Activated gamma-delta T cell treated with anti-CD3 and anti-CD28 coated beads, Interleukin-2, amount 50 U/mL, for 16 hours (primary cell): ENCODE data around the gene PLEKHA6.

Experiments used
- DNase-seq: peaks from one replicate; pipeline ENCODE4 v3.0.0-alpha.2; 2020; ENCODE audit warnings: low read depth

The PLEKHA6 gene

DNA sequence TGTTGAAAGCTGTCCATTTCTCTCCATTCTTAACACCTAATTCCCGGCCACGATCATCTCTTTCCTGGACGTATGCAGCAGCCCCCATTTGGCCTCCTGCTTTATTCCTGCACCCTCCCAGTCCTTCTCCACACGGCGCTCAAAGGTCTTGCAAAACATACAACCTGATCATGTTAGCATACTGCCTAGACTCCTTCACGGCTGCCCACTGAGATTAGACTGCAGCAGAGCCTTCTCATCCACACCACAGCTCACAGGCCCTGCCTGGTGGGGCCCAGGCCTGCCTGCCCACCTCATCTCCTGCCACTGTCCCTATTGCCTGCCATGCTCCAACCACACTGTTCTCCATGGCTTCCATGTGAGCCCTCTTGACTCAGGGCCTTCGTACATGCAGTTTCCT lies 148.7 kb downstream of the PLEKHA6 start:
- no peak for DNase-seq

GRCh38 chr1:204207136-204207616 lies 152.6 kb downstream of the PLEKHA6 start:
- peak; percentile 68 for DNase-seq

- DNase-seq = no peak
These were observed 153.6 kb downstream of the PLEKHA6 start for GRCh38 chr1:204206121-204206520.

DNA sequence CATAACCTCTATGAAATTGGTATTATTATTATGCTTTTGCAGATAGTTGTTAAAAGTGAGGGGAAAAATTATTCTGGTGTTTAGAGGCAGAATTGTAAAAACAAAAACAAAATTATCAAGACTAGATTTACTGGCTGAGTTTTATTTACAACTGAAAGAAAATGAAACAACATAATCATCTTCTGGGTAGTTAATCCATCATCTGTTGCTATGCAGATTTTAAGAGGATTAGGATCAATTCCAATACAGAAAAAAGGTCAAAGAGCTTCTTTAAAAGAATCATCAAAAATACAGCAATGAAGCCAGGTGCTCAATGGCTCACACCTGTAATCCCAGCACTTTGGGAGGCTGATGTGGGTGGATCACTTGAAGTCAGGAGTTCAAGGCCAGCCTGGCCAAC lies 154.2 kb downstream of the PLEKHA6 start:
- no peak for DNase-seq

DNA sequence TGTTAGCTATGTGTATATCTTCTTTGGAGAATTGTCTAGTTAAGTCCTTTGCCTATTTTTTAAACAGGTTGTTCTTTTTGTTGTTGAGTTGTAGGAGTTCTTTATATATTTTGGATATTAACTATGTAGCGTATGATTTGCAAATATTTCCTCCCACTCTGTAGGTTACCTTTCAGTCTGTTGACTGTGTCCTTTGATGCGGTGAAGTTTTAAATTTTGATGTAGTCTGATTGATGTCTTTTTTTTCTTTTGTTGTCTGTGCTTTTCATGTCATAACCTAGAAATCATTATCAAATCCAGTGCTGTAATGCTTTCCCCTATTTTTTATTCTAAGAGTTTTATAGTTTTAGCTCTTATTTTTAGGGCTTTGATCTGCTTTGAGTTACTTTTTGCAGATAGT lies 154.8 kb downstream of the PLEKHA6 start:
- DNase-seq = no peak

- DNase-seq = no peak
These were observed 156.4 kb downstream of the PLEKHA6 start for GRCh38 chr1:204203206-204203767.

DNA sequence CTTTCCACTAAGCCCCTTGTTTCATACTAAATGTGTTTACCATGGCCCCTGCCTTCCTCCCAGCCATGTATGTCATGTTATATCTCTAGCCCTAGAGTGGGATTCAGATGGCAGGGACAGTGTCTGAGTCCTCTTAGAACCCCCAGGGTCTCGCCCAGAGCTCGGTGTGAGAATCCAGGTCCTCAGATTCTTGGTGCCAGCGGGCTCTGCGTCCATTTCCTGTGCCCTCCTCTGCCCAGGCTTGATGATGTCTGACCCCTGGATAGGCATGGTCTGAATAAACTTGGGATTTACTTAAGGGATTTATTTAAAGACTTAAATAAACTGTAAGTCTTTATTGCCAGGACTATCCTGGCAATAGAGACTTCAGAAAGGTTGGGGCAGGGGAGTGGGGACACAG lies 157.2 kb downstream of the PLEKHA6 start:
- DNase-seq = no peak

DNA sequence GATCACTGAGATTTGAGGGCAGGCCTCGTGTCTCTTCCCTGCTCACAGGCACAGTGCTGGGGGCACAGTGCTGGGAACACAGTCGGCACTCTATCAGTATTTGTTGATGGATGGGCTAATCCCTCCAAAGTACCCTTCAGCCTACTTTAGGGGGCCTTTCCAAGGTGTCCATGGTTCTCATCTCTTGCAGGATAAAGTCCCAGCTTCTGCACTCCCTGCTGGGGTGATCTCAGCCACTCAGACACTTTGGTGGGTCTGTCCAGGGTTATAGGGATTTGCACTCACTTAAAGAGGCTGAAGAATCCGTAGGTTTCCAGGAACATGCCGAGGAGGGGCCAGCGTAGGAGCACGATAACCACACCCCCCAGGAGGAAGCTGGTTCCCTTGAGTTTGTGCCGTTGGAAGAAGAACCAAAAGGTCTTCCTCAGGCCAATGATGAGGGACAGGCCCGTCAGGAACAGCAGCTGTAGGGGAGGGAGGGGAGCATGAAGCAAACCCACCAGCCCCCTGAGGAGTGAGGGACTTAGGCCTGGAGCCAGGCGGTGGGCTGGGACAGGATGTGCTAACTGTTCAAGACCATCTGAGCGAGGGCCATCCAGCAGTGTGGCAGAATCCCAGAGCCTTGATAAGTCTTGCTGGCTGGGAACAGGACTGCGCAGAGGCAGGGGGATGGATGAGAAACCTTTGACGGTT lies 158.2 kb downstream of the PLEKHA6 start:
- DNase-seq = no peak

- no peak for DNase-seq
These were observed 160.2 kb downstream of the PLEKHA6 start for GRCh38 chr1:204199579-204199978.

GRCh38 chr1:204198348-204199340 lies 161.1 kb downstream of the PLEKHA6 start:
- no peak for DNase-seq

DNA sequence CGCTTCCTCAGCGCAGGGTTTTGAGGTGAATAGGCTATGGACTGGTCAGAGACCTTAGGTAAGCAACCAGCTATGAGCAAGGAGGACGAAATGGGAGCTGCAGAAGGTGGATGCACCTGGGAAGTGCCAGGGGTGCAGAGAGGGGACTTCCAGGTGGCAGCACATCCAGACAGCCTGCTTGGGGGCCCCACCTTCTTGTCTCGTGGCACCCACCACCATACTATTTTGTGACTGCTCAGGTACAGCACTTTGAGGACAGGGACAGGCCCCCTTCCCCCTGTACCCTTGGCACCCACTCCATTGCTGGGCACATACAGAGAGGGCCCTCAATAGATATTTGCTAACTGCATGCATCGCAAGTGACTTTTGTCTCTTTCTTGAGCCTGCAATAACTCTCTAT lies 162.7 kb downstream of the PLEKHA6 start:
- no peak for DNase-seq

DNA sequence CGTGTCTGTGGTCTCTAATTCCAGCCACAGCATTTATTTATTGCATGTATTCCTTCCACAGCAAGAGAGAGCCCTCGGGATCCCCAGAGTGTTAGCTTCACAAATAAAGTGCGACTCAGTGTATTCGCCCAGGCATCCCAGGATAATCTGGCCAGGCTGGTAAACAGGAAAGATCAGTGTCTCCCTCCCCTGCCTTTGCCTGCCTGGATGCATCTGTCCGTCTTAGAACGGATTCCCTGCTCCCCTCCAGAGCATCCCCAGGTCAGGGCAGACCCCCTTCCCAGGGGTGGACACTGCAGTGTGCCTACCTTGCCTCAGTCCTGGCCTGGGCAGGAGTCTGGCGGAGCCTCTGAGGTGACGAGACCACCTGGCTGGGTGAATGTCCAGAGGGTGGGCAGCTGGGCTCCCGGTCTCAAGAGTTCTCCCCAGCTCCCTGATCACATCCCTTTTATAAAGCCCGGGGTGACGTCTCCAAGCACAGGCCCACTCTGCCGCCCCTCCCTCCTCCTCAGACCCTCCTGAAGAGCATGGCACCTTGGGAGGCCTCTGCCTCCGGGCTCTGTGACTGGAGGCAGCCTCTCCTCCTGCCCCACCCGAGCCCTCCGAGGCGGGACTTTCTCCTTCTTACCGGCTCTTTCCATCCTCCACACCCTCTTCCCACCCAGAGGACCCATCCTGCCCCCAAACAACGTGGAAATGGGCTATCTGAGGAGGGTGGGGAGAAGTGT lies 163.5 kb downstream of the PLEKHA6 start, which contains the start of gene KISS1:
KISS1 (minus strand) TSS at position 424 of the 728 bp plus-strand sequence. CDS start 3,615 bp downstream, outside the sequence.
- DNase-seq = no peak

- no peak for DNase-seq
These were observed 165.0 kb downstream of the PLEKHA6 start for GRCh38 chr1:204194771-204195170.

- no peak for DNase-seq
These were observed 165.6 kb downstream of the PLEKHA6 start for GRCh38 chr1:204194080-204194479.

GRCh38 chr1:204192589-204193352 lies 167.0 kb downstream of the PLEKHA6 start:
- no peak for DNase-seq

DNA sequence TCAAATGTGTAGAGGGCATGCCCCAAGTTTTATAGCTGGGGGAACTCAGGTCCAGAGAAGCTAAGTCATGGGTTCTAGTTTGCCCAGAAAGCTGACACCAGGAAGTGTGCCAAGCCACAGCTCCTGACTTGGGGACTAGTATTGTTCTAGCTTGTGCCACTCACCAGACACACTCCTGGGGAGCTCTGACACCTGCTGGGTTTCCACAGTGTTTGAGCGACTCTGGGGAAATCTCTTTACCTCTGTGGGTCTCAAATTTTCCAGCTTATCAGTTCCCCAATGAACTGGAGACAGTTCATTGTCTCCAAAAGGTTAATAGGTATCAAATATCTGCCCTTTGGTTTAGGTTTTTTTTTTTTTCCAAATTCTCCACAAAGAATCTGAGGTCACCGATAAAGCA lies 167.7 kb downstream of the PLEKHA6 start:
- DNase-seq = no peak

GRCh38 chr1:204191456-204191855 lies 168.3 kb downstream of the PLEKHA6 start:
- no peak for DNase-seq

DNA sequence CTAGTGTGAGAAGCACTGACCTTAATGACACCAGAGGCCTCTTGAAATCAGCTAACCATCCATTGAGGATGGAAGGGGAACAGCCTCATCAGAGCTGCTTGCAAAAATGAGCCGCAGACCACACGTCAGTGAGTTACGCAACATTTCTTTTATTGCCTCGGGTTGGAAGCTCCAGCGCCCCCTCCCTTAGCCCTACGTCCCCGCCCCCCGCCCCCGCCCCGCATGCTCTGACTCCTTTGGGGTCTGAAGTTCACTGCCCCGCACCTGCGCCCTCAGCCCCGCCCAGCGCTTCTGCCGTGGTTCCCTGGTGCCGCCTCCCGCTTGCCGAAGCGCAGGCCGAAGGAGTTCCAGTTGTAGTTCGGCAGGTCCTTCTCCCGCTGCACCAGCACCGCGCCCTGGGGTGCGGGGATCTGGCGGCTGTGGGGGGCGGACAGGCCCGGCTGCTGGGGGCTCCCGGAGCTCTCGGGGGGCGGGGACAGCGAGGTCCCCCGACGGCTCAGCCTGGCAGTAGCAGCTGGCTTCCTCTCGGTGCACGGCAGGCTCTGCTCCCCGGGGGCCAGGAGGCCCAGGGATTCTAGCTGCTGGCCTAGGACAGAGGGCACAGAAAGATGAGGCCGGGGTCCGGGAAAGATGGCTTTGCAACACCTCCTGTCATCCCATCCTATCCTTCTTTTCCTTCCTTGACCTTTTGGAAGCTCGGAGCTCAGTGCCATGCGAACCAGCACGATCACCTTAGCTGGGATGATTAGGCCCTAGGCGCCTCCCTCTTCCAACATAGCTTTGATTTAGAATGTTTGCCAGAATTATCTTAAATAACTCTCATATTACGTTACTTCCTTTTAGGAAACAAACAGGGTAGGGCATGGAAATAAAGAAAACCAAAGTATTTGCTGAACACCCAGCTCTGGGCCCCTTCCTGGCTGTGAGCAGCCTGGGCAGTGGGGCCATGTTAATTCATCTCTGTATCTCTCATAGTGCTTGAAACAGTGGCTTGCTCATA lies 169.2 kb downstream of the PLEKHA6 start:
- DNase-seq = no peak

GRCh38 chr1:204188959-204189639 lies 170.6 kb downstream of the PLEKHA6 start:
- DNase-seq = no peak
